RPMI8226 (cell line): ENCODE results near the gene CD27.
"Not testable (repeated sequence)": the region's sequence is repeated elsewhere in the genome, so short reads cannot be mapped to it uniquely, and the experiment has no call there.

Experiments
- DNase-seq: peaks from one replicate; pipeline ENCODE4 v3.0.0-alpha.2; 2015

Gene CD27

GRCh38 chr12:6444704-6445688 is at the start of gene CD27:
TSS of gene CD27 (plus strand) at chr12:6444955. CDS start at chr12:6445096, 141 bp downstream.
- no peak for DNase-seq

- no peak for DNase-seq
Measured at GRCh38 chr12:6396031-6396430, 48.7 kb upstream of the CD27 start.

DNA sequence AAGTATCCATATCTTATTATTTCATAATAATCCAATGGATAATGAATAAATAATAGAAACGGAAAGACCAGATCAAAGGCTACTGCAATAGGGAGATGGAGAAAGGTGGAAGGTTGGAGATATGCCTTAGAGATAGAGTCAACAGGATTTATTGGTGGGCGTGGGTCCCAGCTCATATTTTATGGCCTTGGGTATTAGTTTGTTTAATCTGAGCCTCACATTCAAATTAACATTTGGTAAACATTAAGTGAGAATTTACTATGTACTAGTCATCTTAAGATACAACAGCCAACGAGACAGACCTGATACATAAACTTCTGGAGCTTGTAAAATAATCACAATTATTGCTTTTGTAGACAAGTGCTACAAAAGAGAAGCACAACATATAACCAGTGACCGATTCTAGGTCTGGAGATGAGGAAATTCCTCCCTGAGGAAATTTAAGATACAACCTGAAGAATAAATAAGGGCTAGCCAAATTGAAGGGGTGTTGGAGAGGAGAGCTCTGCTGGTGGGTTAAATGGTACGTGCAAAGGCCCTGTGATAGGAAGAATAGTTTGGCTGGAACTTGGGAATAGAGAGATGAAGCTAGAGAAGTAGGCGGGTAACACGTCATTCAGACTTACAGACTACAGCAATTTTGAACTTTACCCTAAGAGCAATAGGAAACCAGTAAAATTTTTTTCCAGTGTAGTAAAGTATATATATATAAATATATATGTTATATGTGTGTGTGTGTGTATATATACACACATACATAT is 44.7 kb upstream of the CD27 start:
- no peak for DNase-seq

- DNase-seq, result no peak
Measured at GRCh38 chr12:6404390-6404789, 40.4 kb upstream of the CD27 start.

- no peak for DNase-seq
Measured at GRCh38 chr12:6405963-6406362, 38.8 kb upstream of the CD27 start.

DNA sequence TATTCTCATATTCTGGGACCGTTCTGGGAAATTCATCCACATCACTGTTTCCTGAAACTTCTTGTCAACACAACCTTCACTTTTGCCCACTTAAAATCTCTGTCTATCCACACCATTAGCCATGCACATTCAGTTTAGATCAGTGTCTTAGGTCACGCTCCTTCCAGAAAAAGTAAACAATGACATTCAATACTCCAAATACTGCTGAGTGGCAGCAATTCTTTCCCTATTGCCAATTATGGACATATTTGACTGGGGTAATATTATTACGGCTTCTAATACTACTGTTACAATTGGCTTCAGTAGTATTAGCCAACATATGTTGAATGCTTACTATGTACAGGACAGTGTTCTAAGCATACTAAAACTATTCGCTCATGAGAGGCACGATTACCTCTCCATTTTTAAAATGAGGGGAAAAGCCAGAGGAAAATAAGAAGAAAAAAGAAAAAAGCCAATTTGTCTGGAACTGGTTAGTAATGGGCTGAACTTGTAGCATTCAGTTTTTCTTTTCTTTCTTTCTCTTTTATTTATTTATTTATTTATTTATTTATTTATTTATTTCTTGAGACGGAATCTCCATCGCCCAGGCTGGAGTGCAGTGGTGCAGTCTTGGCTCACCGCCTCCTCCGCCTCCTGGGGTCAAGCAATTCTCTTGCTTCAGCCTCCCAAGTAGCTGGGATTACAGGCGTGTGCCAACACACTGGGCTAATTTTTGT is 37.4 kb upstream of the CD27 start:
- DNase-seq, result no peak

- peak; percentile 63 for DNase-seq
Measured at GRCh38 chr12:6416596-6416995, 28.2 kb upstream of the CD27 start.

GRCh38 chr12:6418796-6419195 is 26.0 kb upstream of the CD27 start:
- no peak for DNase-seq

- no peak for DNase-seq
Measured at GRCh38 chr12:6420364-6420763, 24.4 kb upstream of the CD27 start.

- DNase-seq, result peak; percentile 89
Measured at GRCh38 chr12:6423267-6424007, 21.3 kb upstream of the CD27 start.

DNA sequence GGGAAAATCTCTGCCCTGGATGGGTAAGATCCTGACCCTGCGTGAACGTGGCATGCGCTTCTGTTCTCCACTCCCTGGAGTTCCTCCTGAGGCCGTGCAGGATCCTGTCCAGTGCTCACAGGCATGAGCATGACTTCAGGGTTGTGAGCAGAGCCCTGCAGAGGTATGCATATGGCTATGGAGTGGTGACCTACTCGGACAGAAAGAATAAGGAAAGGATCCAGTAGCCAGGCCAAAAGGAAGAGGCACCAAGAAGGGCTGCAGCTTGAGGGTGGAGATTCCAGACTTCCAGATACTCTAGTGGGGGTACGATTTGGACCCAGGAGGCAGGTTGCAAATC is 20.8 kb upstream of the CD27 start:
- DNase-seq, result no peak

GRCh38 chr12:6424866-6425265 is 19.9 kb upstream of the CD27 start:
- no peak for DNase-seq

DNA sequence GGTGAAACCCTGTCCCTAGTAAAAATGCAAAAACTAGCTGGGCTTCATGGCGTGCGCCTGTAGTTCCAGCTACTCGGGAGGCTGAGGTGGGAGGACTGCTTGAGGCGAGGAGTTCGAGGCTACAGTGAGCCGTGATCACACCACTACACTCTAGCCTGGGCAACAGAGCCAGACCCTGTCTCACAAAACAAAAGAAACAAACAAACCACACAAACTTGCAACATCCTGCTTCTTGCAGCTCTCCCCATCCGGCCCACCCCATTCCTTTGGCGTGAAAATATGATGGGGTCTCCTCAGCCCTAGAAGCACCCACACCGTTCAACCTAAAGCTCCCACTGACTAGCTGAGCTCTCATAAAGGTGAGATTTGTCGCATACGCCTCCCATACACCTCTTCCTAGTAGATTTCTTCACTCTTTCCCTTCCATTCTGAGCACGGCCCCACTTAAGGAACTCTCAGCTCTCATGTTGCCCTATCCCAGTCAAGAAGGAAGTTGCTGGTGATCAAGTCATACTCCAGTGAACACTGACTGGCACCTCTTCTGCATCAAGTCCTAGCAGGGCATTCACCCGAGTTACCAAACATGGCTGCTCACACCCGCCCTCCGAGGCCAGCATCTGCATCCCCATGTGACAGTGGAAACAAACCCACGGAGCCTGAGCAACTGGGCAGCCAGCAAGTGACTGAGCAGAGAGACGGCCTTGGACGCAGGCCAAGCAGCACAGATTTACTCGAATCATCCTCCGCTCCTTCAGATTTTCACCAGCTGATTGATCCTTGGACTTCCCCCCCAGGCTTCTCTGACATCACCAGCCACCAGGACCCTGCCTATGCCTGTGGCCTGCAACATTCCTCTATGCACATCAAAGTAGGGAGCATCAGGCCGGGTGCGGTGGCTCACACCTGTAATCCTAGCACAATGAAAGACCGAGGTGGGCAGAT is 18.9 kb upstream of the CD27 start:
- no peak for DNase-seq

DNA sequence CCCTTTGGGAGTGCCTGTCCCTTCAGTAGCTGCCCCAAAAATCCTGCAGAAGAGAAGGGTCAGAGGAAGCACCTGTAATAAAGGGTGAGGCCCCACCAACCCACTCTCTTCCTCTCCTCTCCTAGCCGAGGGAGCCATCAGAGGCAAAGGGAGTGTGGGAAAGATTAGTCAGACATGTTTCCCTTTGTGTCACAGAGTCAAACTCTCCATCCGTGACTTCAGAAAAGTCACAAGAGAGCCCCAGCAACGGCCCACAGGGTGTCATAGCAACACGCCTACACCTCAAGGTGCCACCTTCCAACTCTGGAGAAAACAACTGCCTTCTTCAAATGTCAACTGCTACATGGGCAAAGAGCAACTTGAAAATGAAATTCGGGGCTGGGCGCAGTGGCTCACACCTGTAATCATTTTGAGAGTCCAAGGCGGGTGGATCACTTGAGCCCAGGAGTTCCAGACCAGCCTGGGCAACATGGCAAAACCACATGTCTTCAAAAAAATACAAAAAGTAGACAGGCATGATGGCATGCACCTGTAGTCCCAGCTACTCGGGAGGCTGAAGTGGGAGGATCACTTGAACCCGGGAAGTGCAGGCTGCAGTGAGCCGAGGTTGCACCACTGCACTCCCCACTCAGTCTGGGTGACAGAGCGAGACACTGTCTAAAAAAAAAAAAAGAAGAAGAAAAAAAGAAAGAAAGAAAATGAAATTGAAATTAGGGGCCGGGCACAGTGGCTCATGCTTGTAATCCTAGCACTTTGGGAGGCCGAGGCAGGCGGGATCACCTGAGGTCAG is 17.7 kb upstream of the CD27 start:
- no peak for DNase-seq

GRCh38 chr12:6427796-6428195 is 17.0 kb upstream of the CD27 start:
- DNase-seq, result not testable (repeated sequence)

- DNase-seq, result no peak
Measured at GRCh38 chr12:6428326-6428725, 16.4 kb upstream of the CD27 start.

DNA sequence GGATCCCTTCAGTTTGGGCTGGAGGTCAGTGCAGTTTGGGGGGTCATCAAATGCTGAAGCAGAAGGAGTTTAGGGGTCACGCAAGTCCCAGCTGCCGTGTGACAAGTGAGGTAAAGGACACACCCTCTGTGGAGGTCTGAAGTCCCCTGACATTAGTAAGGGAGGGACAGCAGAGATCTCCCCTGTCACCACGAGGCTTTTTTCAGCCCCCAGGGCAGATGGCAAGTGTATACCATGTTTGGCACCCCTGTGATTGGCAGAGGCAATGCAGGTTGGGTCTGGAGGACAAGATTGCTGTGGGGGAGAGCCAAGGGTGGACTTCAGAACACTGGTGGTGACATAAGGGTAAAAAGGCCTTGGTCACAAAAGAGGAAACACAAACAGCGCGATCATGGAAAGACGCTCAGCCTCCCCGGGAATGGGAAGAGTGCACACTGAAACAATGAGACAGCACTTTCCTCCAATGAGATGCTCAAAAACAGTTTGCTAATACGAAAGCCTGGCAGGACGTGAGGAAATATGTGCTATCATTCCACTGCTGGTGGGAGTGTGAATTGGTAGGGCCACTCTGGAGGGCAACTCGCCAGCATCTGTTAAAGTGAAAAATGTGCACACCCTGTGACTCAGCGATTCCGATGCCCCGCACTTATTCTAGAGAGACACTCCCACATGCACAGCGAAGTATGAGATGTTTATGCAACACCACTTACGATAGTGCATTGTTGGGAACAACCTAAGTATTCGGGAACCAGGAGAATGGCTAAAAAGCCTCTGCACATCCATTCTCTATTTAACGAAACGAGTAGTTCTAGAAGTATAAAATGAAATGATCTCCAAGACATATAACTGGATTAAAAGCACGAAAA is 14.4 kb upstream of the CD27 start:
- DNase-seq, result no peak

DNA sequence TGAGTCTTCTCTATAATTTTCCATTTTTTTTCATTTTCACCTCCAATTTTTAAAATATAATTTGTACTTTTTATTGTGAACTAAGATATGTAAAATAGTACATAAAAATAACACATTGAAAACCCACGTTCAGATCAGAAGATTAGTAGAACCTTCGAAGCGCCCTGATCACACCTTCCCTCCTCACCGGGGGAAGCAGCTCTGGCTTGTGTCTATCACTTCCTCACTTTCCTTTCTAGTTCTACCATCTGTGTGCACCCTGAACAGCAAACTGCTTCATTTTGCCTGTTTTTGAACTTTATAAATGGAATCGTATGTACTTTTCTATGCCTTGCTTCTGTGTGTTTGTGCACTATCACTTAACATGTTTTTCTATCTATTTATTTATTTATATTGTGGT is 11.8 kb upstream of the CD27 start:
- DNase-seq, result no peak
